HCT116 (cell line): ENCODE data around the gene APOB. TPM values are rescaled to one million over a fixed set of nuclear protein-coding genes. Genes with fewer than 3 reads are reported as not detected.

ENCODE experiments used
- ATAC-seq: fragments of 200-7000 bp; cut with Tn5 transposase; 2 replicates; pipeline ENCODE4 v1.9.1; 2020; ENCODE audit warnings: mild to moderate bottlenecking, moderate library complexity
- BruUV-seq: library from RNA; stranded (reverse); fragments of 400-500 nt; replicated peaks from 2 replicates; lab custom pipeline; 2021; lab: Mats Ljungman, UMichigan
- CTCF ChIA-PET: fragments of 300-600 bp; sonication (Branson Sonifier 250); formaldehyde crosslinking; loops from one replicate; lab custom pipeline; 2021; ENCODE audit warnings: antibody characterized with exemption; lab: Charles Lee
- POLR2A ChIA-PET: fragments of 300-600, 350-600 bp; sonication (Branson Sonifier 250); formaldehyde crosslinking; loops from one replicate; lab custom pipeline; 2021; ENCODE audit warnings: antibody characterized with exemption; lab: Charles Lee
- RAD21 ChIA-PET, 2 experiments: fragments of 300-600 bp; sonication (Branson Sonifier 250); formaldehyde crosslinking; loops; one replicate each; lab custom pipeline; 2023; ENCODE audit warnings: low total read pairs in 2 of 2; ENCODE audit not compliant: uncharacterized antibody in 2 of 2, unreplicated experiment in 2 of 2, low non-redundant PET in 1 of 2; lab: Charles Lee
- DNase-seq: peaks from one replicate; pipeline ENCODE4 v3.0.0-alpha.2; 2010; ENCODE audit warnings: low read depth, low spot score
- H2AFZ ChIP-seq: fragments of 200-600 bp; shearing (Covaris generic), sonication (generic); 2 replicates; pipeline ENCODE4 v1.6.1; 2017; ENCODE audit warnings: low read depth, mixed run types, mixed read lengths, antibody characterized with exemption, low read length; ENCODE audit not compliant: poor library complexity, severe bottlenecking
- H3K27ac ChIP-seq: 2 replicates; pipeline ENCODE4 v1.5.1; 2012; ENCODE audit warnings: low read depth, low read length
- H3K27me3 ChIP-seq: fragments of 200-600 bp; sonication (generic); 2 replicates; pipeline ENCODE4 v1.6.1; 2016; ENCODE audit warnings: mixed run types, low read length, mixed read lengths; ENCODE audit not compliant: insufficient read depth
- H3K36me3 ChIP-seq, 2 experiments: fragments of 200-500 bp in 1 of 2; fragments of 200-600 bp in 1 of 2; sonication (Bioruptor generic) in 1 of 2; sonication (generic) in 1 of 2; 2 replicates each; pipeline versions ENCODE4 v1.5.1 to v1.6.1; 2014 to 2016; ENCODE audit warnings: low read length in 2 of 2, inconsistent platforms in 1 of 2, mixed read lengths in 1 of 2, mixed run types in 1 of 2; ENCODE audit not compliant: insufficient read depth in 2 of 2, control insufficient read depth in 1 of 2
- H3K4me1 ChIP-seq, 2 experiments: fragments of 200-600 bp in 1 of 2; sonication (generic) in 1 of 2; 2 replicates each; pipeline versions ENCODE4 v1.5.1 to v1.6.1; 2012 to 2017; ENCODE audit warnings: low read length in 2 of 2, inconsistent platforms in 1 of 2, mild to moderate bottlenecking in 1 of 2, mixed read lengths in 1 of 2, mixed run types in 1 of 2, moderate library complexity in 1 of 2; ENCODE audit not compliant: insufficient read depth in 2 of 2, control insufficient read depth in 1 of 2
- H3K4me2 ChIP-seq: fragments of 200-600 bp; sonication (generic); 2 replicates; pipeline ENCODE4 v1.6.1; 2017; ENCODE audit warnings: mixed run types, low read length, mixed read lengths
- H3K4me3 ChIP-seq, 2 experiments: fragments of 200-600 bp in 1 of 2; sonication (generic) in 1 of 2; replicated peaks in 1 of 2; 2 replicates each; pipeline ENCODE4 v1.5.1; 2011 to 2016; ENCODE audit warnings: low read length in 2 of 2, control low read depth in 1 of 2, low read depth in 1 of 2, mild to moderate bottlenecking in 1 of 2, mixed read lengths in 1 of 2, mixed run types in 1 of 2
- H3K79me2 ChIP-seq: fragments of 200-600 bp; sonication (generic); 2 replicates; pipeline ENCODE4 v1.6.1; 2017; ENCODE audit warnings: mild to moderate bottlenecking, mixed run types, low read length, moderate library complexity, mixed read lengths; ENCODE audit not compliant: insufficient read depth
- H3K9ac ChIP-seq: fragments of 200-600 bp; sonication (generic); 2 replicates; pipeline ENCODE4 v1.6.1; 2016; ENCODE audit warnings: low read length, mixed read lengths
- H3K9me2 ChIP-seq: fragments of 200-600 bp; sonication (generic), shearing (Covaris generic); 2 replicates; pipeline ENCODE4 v1.6.1; 2017; ENCODE audit warnings: mixed run types, mild to moderate bottlenecking, moderate library complexity; ENCODE audit not compliant: insufficient read depth
- H3K9me3 ChIP-seq, 2 experiments: fragments of 200-500 bp in 1 of 2; fragments of 200-600 bp in 1 of 2; sonication (Bioruptor generic) in 1 of 2; sonication (generic) in 1 of 2; 2 replicates each; pipeline ENCODE4 v1.6.1; 2014 to 2017; ENCODE audit warnings: low read length in 2 of 2, mixed read lengths in 2 of 2, inconsistent platforms in 1 of 2, low read depth in 1 of 2, mild to moderate bottlenecking in 1 of 2, mixed run types in 1 of 2, moderate library complexity in 1 of 2; ENCODE audit not compliant: control insufficient read depth in 1 of 2, insufficient read depth in 1 of 2
- H4K20me1 ChIP-seq: fragments of 200-600 bp; sonication (generic), shearing (Covaris generic); 2 replicates; pipeline ENCODE4 v1.6.1; 2017; ENCODE audit warnings: mixed run types, mild to moderate bottlenecking, moderate library complexity; ENCODE audit not compliant: insufficient read depth
- ATF3 ChIP-seq: IDR thresholded peaks from 2 replicates; pipeline ENCODE4 v1.6.1; 2012
- CBX3 ChIP-seq: IDR thresholded peaks from 2 replicates; pipeline ENCODE4 v1.6.1; 2012; ENCODE audit warnings: low read depth
- CTCF ChIP-seq, 3 experiments: fragments of 200-600 bp in 1 of 3; sonication (generic) in 1 of 3; IDR thresholded peaks in 2 of 3; conservative IDR thresholded peaks in 1 of 3; 2 replicates each; pipeline ENCODE4 v1.5.1; 2012 to 2017; ENCODE audit warnings: low read depth in 2 of 3, low read length in 2 of 3, antibody characterized with exemption in 1 of 3, borderline replicate concordance in 1 of 3, control low read depth in 1 of 3, mild to moderate bottlenecking in 1 of 3, mixed read lengths in 1 of 3, mixed run types in 1 of 3, moderate library complexity in 1 of 3; ENCODE audit not compliant: insufficient read depth in 1 of 3
- EGR1 ChIP-seq: IDR thresholded peaks from 2 replicates; pipeline ENCODE4 v1.6.1; 2012; ENCODE audit warnings: low read depth
- ELF1 ChIP-seq: IDR thresholded peaks from 2 replicates; pipeline ENCODE4 v1.6.1; 2012; ENCODE audit warnings: low read depth, borderline replicate concordance
- EZH2 ChIP-seq: fragments of 200-600 bp; sonication (generic); IDR thresholded peaks from 2 replicates; pipeline ENCODE4 v1.6.1; 2017; ENCODE audit warnings: antibody characterized with exemption, mixed run types
- FOSL1 ChIP-seq: IDR thresholded peaks from 2 replicates; pipeline ENCODE4 v1.6.1; 2012; ENCODE audit warnings: low read depth
- JUND ChIP-seq: IDR thresholded peaks from 2 replicates; pipeline ENCODE4 v1.6.1; 2012
- POLR2A ChIP-seq: IDR thresholded peaks from 2 replicates; pipeline ENCODE4 v1.7.0; 2011; ENCODE audit warnings: borderline replicate concordance; ENCODE audit not compliant: insufficient read depth, insufficient read length; ENCODE audit errors: extremely low read depth
- POLR2AphosphoS5 ChIP-seq: IDR thresholded peaks from 2 replicates; pipeline ENCODE4 v1.6.1; 2011; ENCODE audit warnings: mild to moderate bottlenecking, low read depth, low read length, moderate library complexity
- RAD21 ChIP-seq: IDR thresholded peaks from 2 replicates; pipeline ENCODE4 v1.6.1; 2012; ENCODE audit warnings: low read depth, mild to moderate bottlenecking
- SIN3A ChIP-seq: IDR thresholded peaks from 2 replicates; pipeline ENCODE4 v1.6.1; 2012; ENCODE audit warnings: low read depth
- SP1 ChIP-seq: IDR thresholded peaks from 2 replicates; pipeline ENCODE4 v1.6.1; 2012; ENCODE audit warnings: low read depth
- SRF ChIP-seq: IDR thresholded peaks from 2 replicates; pipeline ENCODE4 v1.6.1; 2012; ENCODE audit warnings: low read depth
- TCF7L2 ChIP-seq: IDR thresholded peaks from 2 replicates; pipeline ENCODE4 v1.7.0; 2011; ENCODE audit warnings: borderline replicate concordance, inconsistent platforms; ENCODE audit not compliant: insufficient read depth, insufficient read length; ENCODE audit errors: extremely low read depth
- YY1 ChIP-seq: IDR thresholded peaks from 2 replicates; pipeline ENCODE4 v1.6.1; 2011; ENCODE audit warnings: low read length, low read depth, moderate library complexity, mild to moderate bottlenecking; ENCODE audit not compliant: insufficient replicate concordance; ENCODE audit errors: extremely low read depth
- ZBTB33 ChIP-seq: IDR thresholded peaks from 2 replicates; pipeline ENCODE4 v1.6.1; 2011; ENCODE audit warnings: mild to moderate bottlenecking, low read length, moderate library complexity; ENCODE audit not compliant: insufficient replicate concordance; ENCODE audit errors: extremely low read depth
- ZFX ChIP-seq: fragments of 450-650 bp; IDR thresholded peaks from 2 replicates; pipeline ENCODE4 v1.6.1; 2017
- ZNF274 ChIP-seq: fragments of 200-500 bp; sonication (Bioruptor generic); IDR thresholded peaks from 2 replicates; pipeline ENCODE4 v1.6.1; 2014; ENCODE audit warnings: mild to moderate bottlenecking, low read depth, low read length, inconsistent platforms
- intact Hi-C: fragments of 100-400 bp; cut with micrococcal nuclease; formaldehyde crosslinking; loops from 2 replicates; pipeline ENCODE4 v1.10.0; 2022
- total RNA-seq: library from RNA; stranded (reverse); gene quantifications from one replicate; pipeline ENCODE4 v1.2.1, GENCODE V29; 2021; ENCODE audit not compliant: unreplicated experiment
- TF ChIP-seq, protein P1 (sequence below): IDR thresholded peaks from 2 replicates; pipeline ENCODE4 v1.6.1; 2012; ENCODE audit warnings: low read depth

APOB gene
- total RNA-seq, 1 experiment from 2014 or later = 1.6 TPM

DNA sequence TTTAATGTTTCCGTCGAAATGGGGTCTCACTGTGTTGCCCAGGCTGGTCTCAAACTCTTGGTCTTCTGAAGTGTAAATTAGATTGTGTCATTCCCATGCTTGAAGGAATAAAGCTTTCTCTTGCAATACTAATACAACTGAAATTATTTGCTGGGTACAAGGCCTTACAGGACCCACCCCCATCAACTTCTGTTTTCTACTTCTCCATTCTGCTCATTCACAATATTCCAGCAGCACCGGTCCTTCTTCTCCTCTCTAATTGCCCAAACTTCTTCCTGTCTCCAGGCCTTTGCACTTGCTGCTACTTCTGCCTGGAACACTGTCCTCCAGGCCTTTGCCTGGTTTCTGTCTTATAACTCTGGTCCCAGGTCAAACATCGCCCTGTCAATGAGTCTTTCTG, 73.8 kb downstream of the APOB start:
- H3K9me2 ChIP-seq = no peaks in the 10 kb centered on the region
- H3K4me3 ChIP-seq = no peak overlapping the region
- no peaks in the 10 kb centered on the region for H3K9me3 ChIP-seq
- POLR2A ChIA-PET = no interaction called here
- intact Hi-C loops = no loop called here
- H3K79me2 ChIP-seq = no peaks in the 10 kb centered on the region
- H3K27ac ChIP-seq = no peak overlapping the region
- H3K4me2 ChIP-seq = no peak overlapping the region
- H3K36me3 ChIP-seq = no peaks in the 10 kb centered on the region
- DNase-seq (no peak), ATAC-seq (no peak)
- peaks cover 35% of the 10 kb centered on the region for H3K27me3 ChIP-seq
- BruUV-seq = no TSS peak
- H4K20me1 ChIP-seq = no peaks in the 10 kb centered on the region
- H2AFZ ChIP-seq = no peak overlapping the region
- TF ChIP-seq ZBTB33 = no peak
- TF ChIP-seq CTCF (IDR thresholded peaks at IDR 0.05 in 2 of 3, conservative IDR thresholded peaks at IDR 0.05 in 1 of 3; ENCODE audit: borderline replicate concordance in 1 of 3, insufficient read depth in 1 of 3, low read depth in 2 of 3, low read length in 2 of 3) = no peak
- no peak for TF ChIP-seq POLR2AphosphoS5
- no peak for TF ChIP-seq EZH2
- no peak for TF ChIP-seq ELF1
- TF ChIP-seq TCF7L2 = no peak
- no peak for TF ChIP-seq FOSL1
- no peak for TF ChIP-seq CBX3
- TF ChIP-seq YY1 = no peak
- no peak for TF ChIP-seq ZFX
- TF ChIP-seq SP1 = no peak
- TF ChIP-seq JUND = no peak
- no peak for TF ChIP-seq SRF
- TF ChIP-seq SIN3A = no peak
- TF ChIP-seq, protein P1, sequence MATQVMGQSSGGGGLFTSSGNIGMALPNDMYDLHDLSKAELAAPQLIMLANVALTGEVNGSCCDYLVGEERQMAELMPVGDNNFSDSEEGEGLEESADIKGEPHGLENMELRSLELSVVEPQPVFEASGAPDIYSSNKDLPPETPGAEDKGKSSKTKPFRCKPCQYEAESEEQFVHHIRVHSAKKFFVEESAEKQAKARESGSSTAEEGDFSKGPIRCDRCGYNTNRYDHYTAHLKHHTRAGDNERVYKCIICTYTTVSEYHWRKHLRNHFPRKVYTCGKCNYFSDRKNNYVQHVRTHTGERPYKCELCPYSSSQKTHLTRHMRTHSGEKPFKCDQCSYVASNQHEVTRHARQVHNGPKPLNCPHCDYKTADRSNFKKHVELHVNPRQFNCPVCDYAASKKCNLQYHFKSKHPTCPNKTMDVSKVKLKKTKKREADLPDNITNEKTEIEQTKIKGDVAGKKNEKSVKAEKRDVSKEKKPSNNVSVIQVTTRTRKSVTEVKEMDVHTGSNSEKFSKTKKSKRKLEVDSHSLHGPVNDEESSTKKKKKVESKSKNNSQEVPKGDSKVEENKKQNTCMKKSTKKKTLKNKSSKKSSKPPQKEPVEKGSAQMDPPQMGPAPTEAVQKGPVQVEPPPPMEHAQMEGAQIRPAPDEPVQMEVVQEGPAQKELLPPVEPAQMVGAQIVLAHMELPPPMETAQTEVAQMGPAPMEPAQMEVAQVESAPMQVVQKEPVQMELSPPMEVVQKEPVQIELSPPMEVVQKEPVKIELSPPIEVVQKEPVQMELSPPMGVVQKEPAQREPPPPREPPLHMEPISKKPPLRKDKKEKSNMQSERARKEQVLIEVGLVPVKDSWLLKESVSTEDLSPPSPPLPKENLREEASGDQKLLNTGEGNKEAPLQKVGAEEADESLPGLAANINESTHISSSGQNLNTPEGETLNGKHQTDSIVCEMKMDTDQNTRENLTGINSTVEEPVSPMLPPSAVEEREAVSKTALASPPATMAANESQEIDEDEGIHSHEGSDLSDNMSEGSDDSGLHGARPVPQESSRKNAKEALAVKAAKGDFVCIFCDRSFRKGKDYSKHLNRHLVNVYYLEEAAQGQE = no peak
- no peak for TF ChIP-seq EGR1
- no peak for TF ChIP-seq ATF3
- no peak for TF ChIP-seq POLR2A
- TF ChIP-seq ZNF274 = no peak
- no peak for TF ChIP-seq RAD21
- H3K9ac ChIP-seq = no peak overlapping the region
- RAD21 ChIA-PET = no interaction called here
- no peaks in the 10 kb centered on the region for H3K4me1 ChIP-seq
- CTCF ChIA-PET = no interaction called here
